GM15510 (cell line): ENCODE results near the gene FAM184B.

Source experiments
- POLR2A ChIP-seq: IDR thresholded peaks from 3 replicates; pipeline ENCODE4 v1.6.1; 2011; ENCODE audit warnings: borderline replicate concordance; ENCODE audit not compliant: insufficient read length; ENCODE audit errors: extremely low read depth

The FAM184B gene

GRCh38 chr4:17788956-17789355 is 7.5 kb upstream of the FAM184B start:
- TF ChIP-seq POLR2A, result no peak

GRCh38 chr4:17787315-17787714 is 5.9 kb upstream of the FAM184B start:
- no peak for TF ChIP-seq POLR2A

- TF ChIP-seq POLR2A, result no peak
These were observed 5.1 kb upstream of the FAM184B start for GRCh38 chr4:17786567-17786966.

GRCh38 chr4:17785858-17786257 is 4.4 kb upstream of the FAM184B start:
- TF ChIP-seq POLR2A, result no peak

- TF ChIP-seq POLR2A, result no peak
These were observed 721 bp downstream of the FAM184B start for GRCh38 chr4:17780501-17781299.

GRCh38 chr4:17778431-17778830 is 3.0 kb downstream of the FAM184B start:
- TF ChIP-seq POLR2A, result no peak

- TF ChIP-seq POLR2A, result no peak
These were observed 8.2 kb downstream of the FAM184B start for GRCh38 chr4:17773135-17773698.

GRCh38 chr4:17771284-17771908 is 10.0 kb downstream of the FAM184B start:
- no peak for TF ChIP-seq POLR2A

- no peak for TF ChIP-seq POLR2A
These were observed 10.6 kb downstream of the FAM184B start for GRCh38 chr4:17770845-17771244.

GRCh38 chr4:17769406-17770174 is 11.8 kb downstream of the FAM184B start:
- TF ChIP-seq POLR2A, result no peak

GRCh38 chr4:17766826-17767458 is 14.5 kb downstream of the FAM184B start:
- no peak for TF ChIP-seq POLR2A

- TF ChIP-seq POLR2A, result no peak
These were observed 15.7 kb downstream of the FAM184B start for GRCh38 chr4:17765514-17766286.

GRCh38 chr4:17763931-17764330 is 17.5 kb downstream of the FAM184B start:
- no peak for TF ChIP-seq POLR2A

GRCh38 chr4:17763416-17763815 is 18.0 kb downstream of the FAM184B start:
- TF ChIP-seq POLR2A, result no peak
